Activated T-cell treated with anti-CD3 and anti-CD28 coated beads for 48 hours (primary cell): ENCODE measurements around the gene GALNS.

ENCODE experiments used
- DNase-seq: peaks from one replicate; pipeline ENCODE4 v3.0.0-alpha.2; 2020; ENCODE audit warnings: low read depth

Gene GALNS

GRCh38 chr16:88856122-88856827 lies 472 bp downstream of the GALNS start:
- DNase-seq: no peak

GRCh38 chr16:88855736-88856121 lies 1.0 kb downstream of the GALNS start:
- DNase-seq: no peak

- no peak for DNase-seq
Measured at GRCh38 chr16:88855176-88855575, 1.6 kb downstream of the GALNS start.

GRCh38 chr16:88854306-88855111 lies 2.2 kb downstream of the GALNS start:
- no peak for DNase-seq

GRCh38 chr16:88853325-88853941 lies 3.3 kb downstream of the GALNS start:
- DNase-seq: no peak

GRCh38 chr16:88851616-88852015 lies 5.1 kb downstream of the GALNS start:
- no peak for DNase-seq

GRCh38 chr16:88850531-88851199 lies 6.1 kb downstream of the GALNS start:
- no peak for DNase-seq

GRCh38 chr16:88848557-88848956 lies 8.2 kb downstream of the GALNS start:
- DNase-seq: no peak

- DNase-seq: no peak
Measured at GRCh38 chr16:88847654-88848053, 9.1 kb downstream of the GALNS start.

GRCh38 chr16:88846088-88846487 lies 10.7 kb downstream of the GALNS start:
- DNase-seq: no peak

GRCh38 chr16:88844419-88845036 lies 12.2 kb downstream of the GALNS start:
- no peak for DNase-seq

GRCh38 chr16:88843256-88843655 lies 13.5 kb downstream of the GALNS start:
- DNase-seq: no peak

GRCh38 chr16:88842806-88843205 lies 13.9 kb downstream of the GALNS start:
- no peak for DNase-seq

GRCh38 chr16:88842308-88842756 lies 14.4 kb downstream of the GALNS start:
- DNase-seq: no peak

- DNase-seq: no peak
Measured at GRCh38 chr16:88841521-88842307, 15.0 kb downstream of the GALNS start.

- no peak for DNase-seq
Measured at GRCh38 chr16:88840600-88841215, 16.0 kb downstream of the GALNS start.

- no peak for DNase-seq
Measured at GRCh38 chr16:88839745-88840599, 16.8 kb downstream of the GALNS start.

- DNase-seq: no peak
Measured at GRCh38 chr16:88839026-88839529, 17.7 kb downstream of the GALNS start.

- no peak for DNase-seq
Measured at GRCh38 chr16:88838566-88838965, 18.2 kb downstream of the GALNS start.

- no peak for DNase-seq
Measured at GRCh38 chr16:88837806-88838205, 18.9 kb downstream of the GALNS start.
